8988T (cell line): ENCODE measurements around the gene RBBP6.
A peak's percentile ranks its signal among the peaks of the same experiment; 100 is the strongest.

Experiments used
- DNase-seq: peaks from one replicate; pipeline ENCODE4 v3.0.0; 2011

RBBP6 gene

DNA sequence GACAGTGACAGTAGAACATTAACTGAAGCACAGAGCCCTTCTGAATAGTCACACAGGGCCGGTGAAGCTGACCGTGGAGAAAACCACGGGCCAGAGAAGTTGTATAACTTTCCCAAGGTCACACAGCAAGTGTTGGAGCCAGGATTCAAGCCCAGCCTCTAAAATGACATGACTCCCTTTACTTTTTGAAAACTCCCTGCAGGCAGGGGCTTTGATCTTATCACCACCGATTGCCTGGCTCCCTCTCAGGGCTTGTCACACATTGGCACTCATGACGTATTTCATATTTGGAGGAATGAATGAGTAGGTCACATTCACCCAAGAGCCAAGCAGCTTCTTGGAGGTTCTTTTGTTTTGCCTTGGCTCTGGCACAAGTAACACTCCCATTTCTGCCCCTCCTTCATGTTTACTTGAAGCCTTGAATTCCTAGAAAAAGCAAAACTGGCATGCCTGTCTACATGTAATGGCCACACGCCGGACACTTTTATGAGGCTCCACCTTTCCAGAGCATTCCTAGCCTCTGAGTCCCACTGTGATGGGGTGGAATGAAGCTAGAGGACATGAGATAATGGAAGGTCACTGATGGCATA is 13.3 kb upstream of the RBBP6 start:
- DNase-seq, result no peak

DNA sequence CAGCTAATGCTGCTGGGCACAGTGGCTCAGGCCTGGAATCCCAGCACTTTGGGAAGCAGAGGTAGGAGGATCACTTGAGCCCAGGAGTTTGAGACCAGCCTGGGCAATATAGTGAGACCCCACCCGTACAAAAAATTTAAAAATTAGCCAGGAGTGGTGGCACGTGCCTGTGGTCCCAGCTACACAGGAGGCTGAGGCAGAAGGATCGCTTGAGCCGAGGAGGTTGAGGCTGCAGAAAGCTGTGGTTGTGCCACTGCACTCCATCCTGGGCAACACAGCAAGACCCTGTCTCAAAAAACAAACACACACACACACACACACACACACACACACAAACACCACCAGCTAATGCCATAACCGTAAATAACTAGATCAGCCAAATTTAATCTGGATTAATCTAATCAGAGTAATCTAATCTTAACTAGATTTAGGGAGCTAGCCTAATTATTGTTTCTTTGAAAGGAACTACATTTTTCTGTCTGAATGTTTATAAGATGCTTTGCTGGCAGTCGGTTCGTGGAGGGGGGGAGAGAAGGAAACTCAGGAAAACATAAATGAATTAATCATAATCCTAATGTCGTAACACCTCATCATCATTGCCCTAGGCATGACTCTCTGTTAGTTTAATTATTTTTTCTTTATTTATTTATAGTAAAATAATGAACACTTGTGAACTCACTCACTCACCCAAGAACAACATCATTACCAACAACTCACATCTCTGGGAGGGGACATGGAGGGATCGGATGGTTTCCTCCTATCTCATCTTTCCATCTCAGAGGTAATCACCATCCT is 12.5 kb upstream of the RBBP6 start:
- DNase-seq, result no peak

DNA sequence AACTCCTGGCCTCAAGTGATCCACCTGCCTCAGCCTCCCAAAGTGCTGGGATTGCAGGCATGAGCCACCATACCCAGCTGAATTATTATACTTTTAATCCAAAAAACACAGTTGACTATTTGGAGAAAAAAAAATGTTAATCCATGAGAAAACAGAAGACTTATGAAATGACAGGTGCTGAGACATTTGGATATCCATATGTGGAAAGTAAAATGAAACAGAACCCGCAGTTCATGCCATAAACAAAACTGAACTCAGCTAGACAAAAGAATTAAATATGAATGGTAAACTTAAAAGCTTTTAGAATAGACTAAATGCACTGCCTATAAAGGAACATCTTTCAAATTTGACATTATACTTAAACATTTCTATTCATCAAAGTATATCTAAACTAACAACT is 8.2 kb upstream of the RBBP6 start:
- no peak for DNase-seq

DNA sequence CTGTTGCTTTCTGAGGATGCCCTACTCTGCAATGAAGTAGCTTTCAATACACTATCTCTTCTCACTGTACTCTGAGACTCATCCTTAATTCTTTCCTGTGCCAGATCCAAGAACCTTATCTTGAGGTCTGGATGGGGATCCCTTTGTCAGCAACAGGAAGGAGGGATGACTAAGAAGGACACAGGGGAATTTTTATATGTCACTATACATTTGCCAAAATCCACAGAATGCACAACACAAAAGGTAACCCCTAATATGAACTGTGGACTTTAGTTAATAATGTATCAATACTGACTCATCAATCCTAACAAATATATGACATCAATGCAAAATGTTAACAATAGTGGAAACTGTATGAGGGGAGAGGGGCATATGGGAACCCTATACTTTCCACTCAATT is 4.7 kb upstream of the RBBP6 start:
- DNase-seq, result no peak

DNA sequence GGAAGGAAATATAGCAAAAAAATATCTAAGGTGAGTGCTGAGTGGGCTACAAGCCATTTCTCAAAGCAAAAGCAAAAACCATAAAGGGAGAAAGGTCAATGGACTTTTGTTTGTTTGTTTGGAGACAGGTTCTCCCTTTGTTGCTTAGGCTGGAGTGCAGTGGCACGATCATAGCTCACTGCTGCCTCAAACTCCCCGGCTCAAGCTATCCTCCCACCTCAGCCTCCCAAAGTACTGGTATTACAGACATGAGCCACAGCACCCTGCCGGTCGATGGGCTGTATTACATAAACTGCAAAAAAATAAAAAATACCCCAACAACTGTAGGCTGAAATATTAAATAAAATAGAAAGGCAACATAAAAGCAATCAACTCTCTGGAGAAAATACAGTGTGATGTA is 3.5 kb upstream of the RBBP6 start:
- no peak for DNase-seq

DNA sequence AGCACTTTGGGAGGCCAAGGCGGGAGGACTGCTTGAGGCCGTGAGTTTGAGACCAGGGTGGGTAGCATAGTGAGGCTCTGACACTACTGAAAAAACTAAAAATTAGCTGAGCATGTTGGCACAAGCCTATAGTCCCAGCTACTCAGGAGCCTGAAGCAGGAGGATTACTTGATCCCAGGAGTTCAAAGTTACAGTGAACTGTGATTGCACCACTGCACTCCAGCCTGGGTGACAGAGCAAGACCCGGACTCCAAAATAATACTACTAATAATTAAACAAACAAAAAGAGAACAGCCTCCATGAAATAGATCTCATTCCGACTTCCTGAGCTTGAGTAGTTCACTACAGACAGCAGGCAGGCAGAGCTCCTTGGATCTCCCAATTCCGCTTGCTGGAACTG is 2.7 kb upstream of the RBBP6 start:
- DNase-seq, result no peak

DNA sequence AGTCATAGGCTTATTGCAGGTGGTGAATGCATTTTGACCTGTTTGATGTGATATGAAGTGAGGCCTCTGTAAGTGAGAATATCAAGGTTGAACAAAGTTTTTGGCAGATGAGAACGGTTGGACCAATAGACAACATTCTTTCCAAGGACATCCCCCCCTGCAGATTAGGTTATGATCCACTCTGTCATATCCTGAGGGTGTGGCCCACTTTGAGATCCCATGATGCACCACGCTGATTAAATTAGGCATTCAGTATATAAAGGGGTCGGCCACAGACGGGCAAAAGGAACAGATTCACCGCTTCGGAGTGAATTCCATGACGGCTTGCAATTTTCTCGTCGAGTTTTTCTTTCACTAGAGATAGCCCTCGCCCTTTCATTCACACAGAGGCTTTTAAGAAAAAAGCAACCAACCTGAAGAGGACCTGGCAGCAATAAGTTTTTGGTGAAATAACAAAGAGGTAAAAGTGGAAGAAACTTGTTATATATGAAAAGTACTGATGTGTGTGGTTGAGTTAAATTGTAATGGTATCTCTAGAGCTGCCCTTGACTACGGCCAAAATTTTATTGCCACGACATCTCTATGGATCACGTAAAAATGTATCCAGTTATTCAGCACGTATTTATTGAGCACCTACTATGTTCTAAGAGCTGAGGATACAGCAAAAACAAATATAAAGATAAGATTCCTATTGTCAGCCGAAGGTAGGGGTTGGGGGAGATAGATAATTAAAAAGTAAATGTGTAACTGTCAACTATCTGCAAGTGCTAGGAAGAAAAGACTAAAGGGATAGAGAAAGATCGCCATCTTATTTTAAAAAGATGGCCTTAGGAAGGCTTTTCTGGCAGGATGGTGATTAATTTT is 1.7 kb upstream of the RBBP6 start:
- no peak for DNase-seq

DNA sequence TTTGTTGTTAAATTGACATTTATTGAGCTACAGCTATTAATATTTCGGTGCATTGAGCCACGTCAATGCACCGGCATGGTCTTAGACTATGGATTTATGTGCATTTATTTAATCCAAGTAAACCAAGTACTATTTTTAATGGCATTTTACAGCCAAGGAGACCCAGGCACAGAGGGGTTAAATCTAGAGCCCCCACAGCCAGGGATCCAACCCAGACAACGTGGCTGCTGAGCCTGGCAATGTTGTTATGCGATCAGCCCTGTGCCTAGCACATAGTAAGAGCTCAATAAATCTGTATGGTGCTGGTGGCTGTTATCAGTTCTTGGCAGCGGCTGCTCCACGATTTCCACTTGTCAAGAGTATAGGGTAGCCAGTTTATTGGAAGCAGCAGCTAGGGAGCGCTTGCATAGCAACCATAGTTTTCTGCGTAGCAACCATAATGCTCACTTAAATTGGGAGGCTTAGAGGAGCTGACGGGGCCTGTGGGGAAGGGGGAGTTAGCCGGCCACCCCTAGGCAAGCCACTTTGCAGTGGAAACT is 541 bp upstream of the RBBP6 start:
- no peak for DNase-seq

DNA sequence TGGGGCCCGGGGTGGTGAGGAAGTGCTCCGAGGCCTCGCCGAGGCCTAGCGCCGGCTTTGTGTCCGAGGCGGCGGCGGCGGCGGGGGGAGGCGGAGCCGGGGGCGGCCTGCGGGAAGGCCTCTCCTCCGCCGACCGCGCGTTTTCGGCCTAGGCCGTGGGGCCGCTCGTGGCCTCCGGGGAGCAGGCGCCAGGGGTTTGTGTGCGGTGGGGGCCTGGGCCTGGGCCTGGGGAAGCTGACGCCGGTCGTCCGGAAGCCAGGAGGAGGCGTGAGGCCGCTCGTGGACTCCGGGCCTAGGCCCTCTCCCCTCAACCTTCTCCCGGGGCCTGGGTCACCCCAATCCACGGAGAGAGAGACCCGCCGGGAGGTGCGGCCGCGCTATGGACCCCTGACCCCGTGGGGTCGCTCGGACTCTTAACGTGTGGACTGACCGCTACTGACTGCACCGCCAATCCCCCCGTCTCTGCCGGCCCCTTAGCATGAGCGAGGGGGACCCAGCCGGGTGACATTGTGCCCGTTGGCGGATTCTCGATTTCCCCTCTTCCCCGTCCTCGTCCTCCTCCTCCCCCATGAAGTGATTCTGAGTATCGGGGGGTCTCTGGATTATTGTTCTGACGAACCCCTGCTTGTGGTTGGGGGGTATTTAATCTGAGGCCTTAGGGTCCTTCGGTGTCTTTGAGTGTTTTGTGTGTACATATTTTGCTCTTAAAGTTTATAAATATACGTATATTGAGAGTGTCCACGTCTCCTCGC is 660 bp downstream of the RBBP6 start:
- peak; percentile 15 for DNase-seq

DNA sequence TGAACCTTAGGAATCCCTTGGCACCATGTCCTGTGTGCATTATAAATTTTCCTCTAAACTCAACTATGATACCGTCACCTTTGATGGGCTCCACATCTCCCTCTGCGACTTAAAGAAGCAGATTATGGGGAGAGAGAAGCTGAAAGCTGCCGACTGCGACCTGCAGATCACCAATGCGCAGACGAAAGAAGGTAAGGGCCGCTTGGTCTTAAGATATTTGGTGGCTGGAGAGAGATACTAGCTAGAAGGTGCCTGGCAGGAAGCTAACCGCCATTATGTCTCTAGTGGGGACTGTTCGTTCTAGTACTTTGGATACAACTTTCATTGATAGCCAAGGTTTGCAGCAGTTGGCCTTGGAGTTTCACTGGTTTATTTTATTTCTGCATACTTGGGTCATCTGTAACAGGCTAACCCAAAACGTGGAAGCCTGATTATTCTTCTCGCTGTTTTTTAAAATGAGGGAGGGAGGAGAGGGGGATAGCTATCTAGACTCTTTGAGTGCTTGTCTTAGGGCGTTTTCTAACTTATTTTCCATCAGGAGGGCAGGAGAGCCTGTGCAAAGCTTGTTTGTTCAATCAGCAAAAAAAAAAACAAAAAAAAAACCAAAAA is 1.3 kb downstream of the RBBP6 start:
- no peak for DNase-seq

DNA sequence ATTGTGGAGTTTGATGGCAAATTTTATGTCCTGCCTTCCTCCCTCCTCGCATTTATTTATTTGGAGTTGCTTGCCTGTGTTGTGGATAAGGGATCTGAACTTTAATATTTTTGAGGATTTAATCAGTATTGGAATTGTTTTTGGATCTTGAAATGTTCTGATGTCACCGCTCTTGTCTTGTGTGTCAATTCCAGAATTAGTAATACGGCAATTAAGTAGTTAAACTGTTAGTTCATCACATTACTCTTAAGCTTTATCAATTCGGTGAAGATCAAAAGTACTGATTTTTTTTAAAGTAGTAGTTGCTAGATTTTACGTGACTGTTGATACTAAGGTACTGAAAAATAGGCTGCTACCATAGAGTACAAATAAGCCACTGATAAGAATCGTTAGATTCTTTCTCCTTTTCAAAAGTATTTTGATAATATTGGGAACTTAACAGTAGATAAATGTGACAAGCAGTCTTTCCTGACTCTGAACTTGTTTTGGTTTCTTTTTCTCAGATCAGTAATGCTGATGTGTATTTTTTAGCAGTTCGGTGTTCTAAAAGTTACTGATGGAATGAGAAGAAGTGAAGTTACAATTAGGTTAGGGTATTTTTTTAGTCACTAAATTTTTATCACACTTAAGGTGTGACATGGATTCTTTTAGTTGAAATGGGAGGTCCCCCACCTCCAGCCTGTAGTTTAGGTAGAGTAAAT is 2.0 kb downstream of the RBBP6 start:
- no peak for DNase-seq

DNA sequence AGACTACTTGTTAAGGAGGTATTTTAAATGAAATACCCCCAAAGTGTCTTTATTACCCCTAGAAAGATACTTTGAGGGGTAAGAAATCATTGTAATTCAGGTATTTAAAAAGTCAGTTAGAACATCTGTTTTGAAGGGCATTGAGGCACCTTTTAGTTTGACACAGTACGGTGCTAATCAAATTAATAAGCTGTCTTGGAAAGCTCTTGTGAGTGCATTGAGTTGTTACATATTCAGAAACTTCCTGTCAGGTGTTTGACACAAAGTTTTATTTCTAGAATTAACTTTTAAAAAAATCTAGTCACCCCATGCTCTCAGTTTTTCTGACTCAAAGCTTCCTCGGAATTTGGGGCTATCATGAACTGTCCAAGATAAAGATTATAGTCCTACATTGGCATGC is 4.6 kb downstream of the RBBP6 start:
- DNase-seq, result no peak

DNA sequence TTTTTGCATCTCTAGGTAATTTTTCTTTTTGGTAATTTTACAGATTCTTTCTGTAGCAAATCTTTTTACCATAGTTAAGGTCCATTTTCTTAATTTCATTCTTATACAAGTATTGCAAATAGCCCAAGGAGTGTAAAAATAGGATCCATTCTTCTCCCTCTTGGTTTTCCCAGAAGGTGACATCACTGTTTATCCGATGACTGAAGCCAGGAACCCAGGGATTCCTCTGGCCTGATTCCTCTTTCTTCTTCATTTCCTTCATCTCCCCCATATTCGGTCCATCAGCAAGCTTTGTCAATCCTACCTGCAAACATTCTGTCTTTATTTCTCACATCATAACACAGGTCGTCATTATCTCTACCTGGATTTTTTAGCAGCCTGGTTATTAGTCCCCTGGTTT is 5.3 kb downstream of the RBBP6 start:
- no peak for DNase-seq

DNA sequence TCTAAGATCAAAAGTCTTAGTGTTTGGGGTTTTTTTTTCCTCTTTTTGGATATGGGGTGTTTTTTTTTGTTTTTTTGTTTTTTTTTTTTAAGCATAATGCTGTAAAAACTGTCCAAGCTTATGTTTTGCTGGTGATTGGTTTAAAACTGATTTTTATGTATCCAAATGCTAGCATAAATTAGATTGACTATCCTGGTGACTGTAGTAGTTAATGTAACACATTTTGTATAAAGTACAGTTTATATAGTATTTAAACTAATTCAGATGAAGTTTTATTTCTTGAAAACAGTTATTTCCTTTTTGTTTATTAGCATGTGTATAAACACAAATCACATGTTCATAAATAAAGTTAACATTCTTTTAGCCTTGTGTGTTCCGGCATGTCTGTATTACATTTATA is 10.9 kb downstream of the RBBP6 start:
- DNase-seq, result no peak

DNA sequence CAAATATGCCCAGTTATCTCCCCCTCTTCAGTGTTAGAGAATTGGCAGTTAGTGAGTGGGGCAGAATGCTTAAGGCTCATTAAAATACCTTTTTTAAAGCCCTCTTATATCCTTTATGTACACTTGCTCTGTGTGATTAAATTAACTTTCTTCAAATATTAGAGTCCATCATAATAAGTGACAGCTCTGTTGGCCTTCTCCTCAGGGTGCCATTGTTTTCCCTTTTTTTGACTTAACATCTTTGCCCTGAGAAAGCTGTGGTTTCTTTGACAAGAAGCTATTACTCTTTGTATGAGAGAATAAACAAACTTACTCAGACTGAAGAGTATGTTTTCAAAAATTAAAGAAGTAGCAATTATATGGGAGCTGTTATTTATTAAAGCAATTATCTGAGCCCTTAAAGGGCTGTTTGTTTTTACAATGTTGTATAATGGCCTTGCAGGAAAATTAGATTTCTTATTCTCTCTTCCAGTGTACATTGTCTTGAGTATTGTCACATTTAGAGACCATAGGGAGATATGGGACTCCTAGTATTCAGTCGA is 13.4 kb downstream of the RBBP6 start:
- no peak for DNase-seq

DNA sequence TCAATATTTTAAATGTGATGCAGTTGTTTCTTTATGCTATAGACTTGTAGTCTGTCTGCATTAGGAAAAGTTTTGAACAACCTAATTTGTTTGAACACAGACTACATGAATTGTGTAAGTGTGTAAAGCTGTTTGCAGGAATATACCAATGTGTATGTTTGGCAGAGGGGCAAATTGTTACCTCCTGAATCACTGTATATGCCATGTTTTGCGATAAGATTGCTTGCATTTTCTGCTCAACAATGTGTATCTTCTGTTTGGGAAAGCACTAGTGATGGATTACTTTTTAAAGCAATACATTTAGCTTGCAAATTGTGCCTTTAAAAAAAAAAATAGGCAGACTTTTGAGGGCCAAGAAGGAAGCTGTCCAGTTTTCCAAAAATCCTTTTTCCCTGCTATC is 14.6 kb downstream of the RBBP6 start:
- DNase-seq, result no peak

DNA sequence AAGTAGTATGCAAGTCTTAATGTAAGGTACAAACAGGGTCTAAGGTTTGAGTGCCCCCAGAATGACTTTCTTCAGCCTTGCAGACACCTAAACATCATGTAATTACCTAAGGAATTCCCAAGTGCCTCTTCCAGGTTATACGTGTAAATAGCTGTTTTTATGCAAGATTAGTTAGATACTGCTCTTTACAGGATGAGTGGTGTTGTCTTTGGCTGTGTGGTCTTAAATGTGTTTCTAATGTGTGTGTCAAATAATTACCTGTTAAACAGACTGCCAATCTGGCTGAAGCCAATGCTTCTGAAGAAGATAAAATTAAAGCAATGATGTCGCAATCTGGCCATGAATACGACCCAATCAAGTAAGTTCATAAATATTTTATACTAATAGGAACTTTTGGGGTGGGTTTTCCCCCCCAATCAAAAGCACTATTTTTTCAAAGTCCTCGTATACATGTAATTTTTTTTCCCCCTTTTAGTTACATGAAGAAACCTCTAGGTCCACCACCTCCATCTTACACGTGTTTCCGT is 16.0 kb downstream of the RBBP6 start:
- DNase-seq, result no peak

DNA sequence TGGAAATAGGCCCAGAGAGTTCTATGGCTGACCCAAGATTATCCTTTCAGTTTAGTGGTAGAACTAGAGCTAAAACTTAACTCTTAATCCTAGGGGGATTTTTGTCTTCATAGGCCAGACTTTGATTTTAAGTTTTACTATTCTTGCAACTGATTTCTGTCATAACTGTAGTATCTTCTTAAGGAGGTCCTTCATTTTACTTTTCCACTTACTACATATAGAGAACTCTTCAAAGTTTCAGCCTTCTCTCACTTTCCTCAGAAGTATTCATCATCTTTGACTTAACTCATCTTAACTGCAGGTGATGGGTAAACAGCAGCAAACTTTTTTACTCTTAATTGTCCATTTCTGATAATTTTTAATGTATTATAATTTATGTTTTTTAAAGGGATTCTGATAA is 23.4 kb downstream of the RBBP6 start:
- DNase-seq, result no peak

DNA sequence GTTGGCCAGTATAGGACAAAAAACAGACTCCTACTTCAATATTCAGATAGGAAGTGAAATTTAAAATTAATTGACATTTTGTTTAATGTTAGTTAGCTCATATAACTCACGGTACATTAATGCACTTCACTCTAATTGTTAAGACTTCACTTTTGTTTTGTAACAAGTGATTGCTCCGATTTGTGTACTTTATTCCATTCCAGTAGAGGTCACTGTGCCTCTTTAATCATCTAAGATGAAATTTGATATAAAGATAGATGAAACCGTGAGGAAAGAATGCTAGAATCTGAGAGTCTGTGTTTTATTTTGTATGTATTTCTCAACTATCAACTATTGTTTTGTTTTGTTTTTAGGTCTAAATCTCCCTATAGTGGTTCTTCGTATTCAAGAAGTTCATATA is 29.0 kb downstream of the RBBP6 start:
- DNase-seq, result no peak

DNA sequence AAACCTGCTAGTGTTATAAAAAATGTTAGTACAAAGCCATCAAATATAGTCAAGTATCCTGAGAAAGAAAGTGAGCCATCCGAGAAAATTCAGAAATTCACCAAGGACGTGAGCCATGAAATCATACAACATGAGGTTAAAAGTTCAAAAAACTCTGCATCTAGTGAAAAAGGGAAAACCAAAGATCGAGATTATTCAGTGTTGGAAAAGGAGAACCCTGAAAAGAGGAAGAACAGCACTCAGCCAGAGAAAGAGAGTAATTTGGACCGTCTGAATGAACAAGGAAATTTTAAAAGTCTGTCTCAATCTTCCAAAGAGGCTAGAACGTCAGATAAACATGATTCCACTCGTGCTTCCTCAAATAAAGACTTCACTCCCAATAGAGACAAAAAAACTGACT is 31.7 kb downstream of the RBBP6 start:
- no peak for DNase-seq

DNA sequence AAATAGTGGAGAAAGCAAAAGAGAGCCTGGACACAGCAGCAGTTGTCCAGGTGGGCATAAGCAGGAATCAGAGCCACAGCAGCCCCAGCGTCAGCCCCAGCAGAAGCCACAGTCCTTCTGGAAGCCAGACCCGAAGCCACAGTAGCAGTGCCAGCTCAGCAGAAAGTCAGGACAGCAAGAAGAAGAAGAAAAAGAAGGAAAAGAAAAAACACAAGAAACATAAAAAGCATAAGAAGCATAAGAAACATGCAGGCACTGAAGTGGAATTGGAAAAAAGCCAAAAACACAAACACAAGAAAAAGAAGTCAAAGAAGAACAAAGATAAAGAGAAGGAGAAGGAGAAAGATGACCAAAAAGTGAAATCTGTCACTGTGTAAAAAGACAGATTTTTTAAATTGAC is 32.7 kb downstream of the RBBP6 start:
- DNase-seq, result no peak
